Activated CD4-positive, alpha-beta T cell treated with anti-CD3 and anti-CD28 coated beads for 36 hours (primary cell): Measurements from ENCODE around the gene ISCU. TPM values are rescaled to one million over a fixed set of nuclear protein-coding genes. Genes with fewer than 3 reads are reported as not detected.
A peak's percentile ranks its signal among the peaks of the same experiment; 100 is the strongest.
"Not testable (repeated sequence)": the region's sequence is repeated elsewhere in the genome, so short reads cannot be mapped to it uniquely, and the experiment has no call there.

Experiments used
- ATAC-seq: fragments of 200-7000 bp; cut with Tn5 transposase; one replicate; pipeline ENCODE4 v1.10.0; 2021; ENCODE audit warnings: mild to moderate bottlenecking, moderate library complexity
- CTCF ChIA-PET: fragments of 350-600 bp; sonication (Branson Sonifier 250); formaldehyde crosslinking; loops from one replicate; lab custom pipeline; 2021; ENCODE audit warnings: antibody characterized with exemption; lab: Charles Lee
- POLR2A ChIA-PET: fragments of 350-600 bp; sonication (Branson Sonifier 250); formaldehyde crosslinking; loops from one replicate; lab custom pipeline; 2021; ENCODE audit warnings: antibody characterized with exemption, inconsistent platforms; lab: Charles Lee
- DNase-seq: peaks from one replicate; pipeline ENCODE4 v3.0.0-alpha.2; 2020
- H3K27ac Mint-ChIP-seq: one replicate; pipeline ENCODE4 v1.8.0; 2021; ENCODE audit warnings: mixed read lengths
- H3K27me3 Mint-ChIP-seq: one replicate; pipeline ENCODE4 v1.8.0; 2021; ENCODE audit warnings: mixed read lengths
- H3K36me3 Mint-ChIP-seq: one replicate; pipeline ENCODE4 v1.8.0; 2021; ENCODE audit warnings: low read depth, mixed read lengths
- H3K4me1 Mint-ChIP-seq: one replicate; pipeline ENCODE4 v1.8.0; 2021; ENCODE audit warnings: mixed read lengths
- H3K4me3 Mint-ChIP-seq: one replicate; pipeline ENCODE4 v1.8.0; 2021; ENCODE audit warnings: mild to moderate bottlenecking, moderate library complexity, mixed read lengths
- H3K9me3 Mint-ChIP-seq: one replicate; pipeline ENCODE4 v1.8.0; 2021; ENCODE audit warnings: low read depth, mixed read lengths
- intact Hi-C, 2 experiments: fragments of 100-400 bp; cut with DNase I in 1 of 2; cut with micrococcal nuclease in 1 of 2; formaldehyde crosslinking; loops; one replicate each; pipeline versions ENCODE4 v1.14.2 to v1.15.1; 2022 to 2024; cut with DNase I, micrococcal nuclease
- total RNA-seq, 2 experiments: library from RNA; stranded (reverse); gene quantifications; one replicate each; pipeline ENCODE4 v1.2.3, GENCODE V29; 2021

The ISCU gene
- total RNA-seq, 2 experiments from 2014 or later: 67.3 to 83.8 TPM

DNA sequence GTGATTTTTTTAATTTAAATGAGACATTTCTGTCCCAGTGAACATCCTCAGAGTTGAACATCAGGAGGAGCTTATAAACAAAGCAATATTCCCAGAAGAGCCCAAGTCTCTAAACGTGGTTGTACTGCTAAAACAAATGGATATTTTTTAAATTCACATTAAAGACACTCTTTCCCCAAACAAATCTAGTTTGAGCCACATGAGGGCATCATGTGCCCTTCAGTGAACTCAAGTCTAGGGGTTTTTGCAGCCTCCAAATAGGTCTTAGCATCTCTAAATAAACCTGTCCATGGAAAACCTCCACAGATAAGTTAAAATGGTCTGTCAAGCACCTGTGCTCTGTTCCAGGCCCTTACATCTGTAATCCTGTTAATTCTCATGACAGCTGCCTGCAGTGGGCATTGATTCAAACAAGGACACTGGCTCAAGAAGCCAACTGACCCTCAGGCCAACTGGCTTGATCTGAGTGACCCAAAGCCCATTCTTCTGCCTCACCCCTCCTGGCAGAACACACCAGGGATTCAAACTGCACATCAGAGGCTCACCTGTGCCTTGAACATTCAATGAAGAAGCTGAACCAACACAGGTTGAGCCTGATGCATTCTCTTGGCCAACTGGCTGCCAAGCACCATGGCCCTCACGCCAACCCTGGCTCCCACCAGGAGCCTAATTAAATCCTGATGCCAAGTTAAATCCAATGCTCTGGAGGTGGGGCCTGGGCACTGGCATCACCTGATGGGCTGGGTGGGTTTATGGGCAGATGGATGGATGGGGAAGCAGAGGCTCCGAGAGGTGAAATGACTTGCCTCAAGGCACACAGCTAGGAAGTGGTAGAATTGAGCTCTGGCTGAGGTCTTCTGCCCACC lies 8.6 kb downstream of the ISCU start:
- POLR2A ChIA-PET: no interaction called here
- H3K4me1 Mint-ChIP-seq: peaks cover 87% of the 10 kb centered on the region
- ATAC-seq (no peak), DNase-seq (peak; percentile 19)
- peaks cover 3% of the 10 kb centered on the region for H3K27me3 Mint-ChIP-seq
- CTCF ChIA-PET: interaction anchor here (0.6 to 12.8 kb wide), 7 partner anchors 9 to 522 kb away, joined by 3 to 270 read pairs (median 4); partner anchors contain the start of genes ALKBH2 and ISCU
- intact Hi-C loops: no loop called here
- H3K9me3 Mint-ChIP-seq: no peaks in the 10 kb centered on the region
- peaks cover 35% of the 10 kb centered on the region for H3K36me3 Mint-ChIP-seq
- no peak overlapping the region for H3K4me3 Mint-ChIP-seq
- peak overlapping the region; percentile 49 for H3K27ac Mint-ChIP-seq

DNA sequence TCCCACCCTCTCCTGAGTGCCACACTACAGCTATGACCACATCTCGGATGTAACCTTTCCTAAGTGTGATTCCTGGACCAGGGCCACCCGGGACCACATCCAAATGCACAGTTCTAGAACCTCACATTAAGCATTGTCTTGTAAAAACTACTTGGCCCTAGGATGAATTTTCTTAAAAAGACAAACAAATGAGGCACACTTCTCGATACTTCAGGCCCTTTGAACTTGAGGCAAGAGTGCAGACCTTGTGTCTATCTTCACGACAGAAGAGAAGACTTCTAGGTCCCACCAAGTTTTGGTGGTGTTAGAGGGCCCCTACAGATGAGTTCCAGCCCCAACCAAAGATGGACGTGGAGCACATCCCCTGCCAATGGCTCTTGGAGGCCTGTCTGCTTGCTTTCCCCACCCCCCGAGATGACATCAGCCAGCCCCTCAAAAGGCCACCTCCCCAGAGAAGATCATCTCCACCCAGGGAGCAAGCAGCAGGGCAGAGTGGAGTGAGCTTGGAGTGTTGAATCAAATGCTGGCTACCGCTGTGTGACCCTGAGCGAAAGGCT lies 9.3 kb downstream of the ISCU start:
- POLR2A ChIA-PET: no interaction called here
- ATAC-seq (no peak), DNase-seq (peak; percentile 1)
- CTCF ChIA-PET: interaction anchor here (1.2 to 12.8 kb wide), 4 partner anchors 46 to 154 kb away, joined by 3 to 270 read pairs (median 14); no protein-coding TSS in a partner anchor
- intact Hi-C loops: loop anchor here in 1 of 2 experiments (2.0 kb wide), 1 partner anchor 117 kb away; no protein-coding TSS in a partner anchor
- peaks cover 28% of the 10 kb centered on the region for H3K36me3 Mint-ChIP-seq
- H3K4me1 Mint-ChIP-seq: peaks cover 84% of the 10 kb centered on the region
- H3K27ac Mint-ChIP-seq: no peak overlapping the region
- no peaks in the 10 kb centered on the region for H3K9me3 Mint-ChIP-seq
- H3K4me3 Mint-ChIP-seq: no peak overlapping the region
- H3K27me3 Mint-ChIP-seq: peaks cover 3% of the 10 kb centered on the region

DNA sequence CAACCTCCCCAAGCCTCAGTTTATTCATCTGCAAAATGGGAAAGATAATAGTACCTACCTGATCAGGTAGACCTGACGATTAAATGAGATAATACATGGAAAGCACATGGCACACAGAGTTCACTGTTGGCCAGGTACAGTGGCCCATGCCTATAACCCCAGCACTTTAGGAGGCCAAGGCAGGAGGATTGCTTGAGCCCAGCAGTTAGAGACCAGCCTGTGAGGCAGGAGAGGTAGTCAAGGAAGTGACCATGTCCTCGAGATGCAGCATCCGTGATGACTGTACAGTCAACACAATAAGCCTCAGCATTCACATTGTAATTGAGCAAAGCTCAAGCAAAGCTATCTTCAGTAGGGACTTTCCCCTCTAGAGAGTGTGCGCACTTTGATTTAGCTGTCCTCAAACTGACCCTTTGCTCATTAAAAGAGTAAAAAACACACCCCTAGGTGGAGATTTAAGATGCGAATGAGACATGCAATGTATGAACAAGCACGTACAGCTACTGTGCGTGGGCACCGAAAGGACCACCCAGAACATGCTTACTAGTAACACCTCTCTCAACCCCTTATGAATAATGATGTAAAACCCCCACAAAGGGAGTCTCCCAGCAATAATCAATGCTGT lies 9.9 kb downstream of the ISCU start:
- ChIA-PET POLR2A (interaction anchor here (1.1 kb wide), 1 partner anchor 66 kb away, joined by 4 read pairs; no protein-coding TSS in a partner anchor), CTCF (interaction anchor here (1.0 to 2.3 kb wide), 5 partner anchors 8 to 153 kb away, joined by 3 to 24 read pairs (median 3); no protein-coding TSS in a partner anchor)
- no peak overlapping the region for H3K27ac Mint-ChIP-seq
- H3K9me3 Mint-ChIP-seq: no peaks in the 10 kb centered on the region
- ATAC-seq (no peak), DNase-seq (peak; percentile 15)
- H3K36me3 Mint-ChIP-seq: peaks cover 22% of the 10 kb centered on the region
- intact Hi-C loops: loop anchor here in 1 of 2 experiments (2.0 kb wide), 1 partner anchor 117 kb away; no protein-coding TSS in a partner anchor
- no peak overlapping the region for H3K4me3 Mint-ChIP-seq
- H3K4me1 Mint-ChIP-seq: peaks cover 81% of the 10 kb centered on the region
- H3K27me3 Mint-ChIP-seq: peaks cover 3% of the 10 kb centered on the region

DNA sequence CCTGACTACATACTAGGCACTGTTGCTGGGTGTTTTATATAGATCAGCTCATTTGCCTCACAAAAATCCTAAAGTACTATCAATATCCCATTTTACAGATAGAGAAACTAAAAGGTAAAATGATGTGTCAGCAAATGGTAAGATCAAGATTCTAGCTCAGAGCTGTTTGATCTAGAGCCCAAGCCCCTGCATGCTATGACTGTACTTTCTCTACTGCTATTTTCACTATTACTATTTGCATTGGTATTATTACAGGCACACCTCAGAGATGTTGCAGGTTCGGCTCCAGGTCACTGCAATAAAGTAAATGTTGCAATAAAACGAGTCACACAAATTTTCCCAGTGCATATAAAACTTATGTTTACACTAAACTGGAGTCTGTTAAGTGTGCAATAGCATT lies 10.9 kb downstream of the ISCU start:
- Mint-ChIP-seq H3K27me3 (peaks cover 3% of the 10 kb centered on the region), H3K4me3 (no peak overlapping the region), H3K4me1 (peaks cover 71% of the 10 kb centered on the region), H3K27ac (no peak overlapping the region), H3K36me3 (peaks cover 14% of the 10 kb centered on the region), H3K9me3 (no peaks in the 10 kb centered on the region)
- ATAC-seq (peak; percentile 73), DNase-seq (peak; percentile 63)
- intact Hi-C loops: loop anchor here (1.0 to 2.0 kb wide), 3 partner anchors 10 to 115 kb away; no protein-coding TSS in a partner anchor
- ChIA-PET CTCF (interaction anchor here (0.8 to 2.3 kb wide), 7 partner anchors 9 to 520 kb away, joined by 3 to 24 read pairs (median 4); partner anchors contain the start of gene ALKBH2), POLR2A (interaction anchor here (0.6 to 1.1 kb wide), 5 partner anchors 11 to 265 kb away, joined by 3 to 11 read pairs (median 4); partner anchors contain the start of gene ISCU)

DNA sequence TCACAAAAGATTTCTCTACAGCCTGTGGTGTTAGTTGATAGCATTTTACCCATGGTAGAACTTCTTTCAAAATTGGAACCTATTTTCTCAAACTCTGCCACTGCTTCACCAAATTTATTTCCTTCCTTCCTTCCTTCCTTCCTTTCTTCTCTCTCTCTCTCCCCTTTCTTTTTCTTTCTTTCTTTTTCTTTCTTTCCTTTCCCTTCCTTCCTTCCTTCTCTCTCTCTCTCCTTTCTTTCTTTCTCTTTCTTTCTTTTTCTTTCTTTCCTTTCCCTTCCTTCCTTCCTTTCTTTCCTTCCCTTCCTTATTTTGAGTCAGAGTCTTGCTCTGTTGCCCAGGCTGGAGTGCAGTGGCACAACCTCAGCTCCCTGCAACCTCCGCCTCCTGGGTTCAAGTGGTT lies 11.9 kb downstream of the ISCU start:
- H3K4me3 Mint-ChIP-seq, ATAC-seq, DNase-seq, H3K27ac Mint-ChIP-seq, intact Hi-C loops, H3K9me3 Mint-ChIP-seq, H3K27me3 Mint-ChIP-seq, POLR2A ChIA-PET, H3K36me3 Mint-ChIP-seq: not testable (repeated sequence)
- CTCF ChIA-PET: interaction anchor here (0.7 to 3.3 kb wide), 4 partner anchors 10 to 90 kb away, joined by 3 to 24 read pairs (median 16); no protein-coding TSS in a partner anchor
- peaks cover 61% of the 10 kb centered on the region for H3K4me1 Mint-ChIP-seq

DNA sequence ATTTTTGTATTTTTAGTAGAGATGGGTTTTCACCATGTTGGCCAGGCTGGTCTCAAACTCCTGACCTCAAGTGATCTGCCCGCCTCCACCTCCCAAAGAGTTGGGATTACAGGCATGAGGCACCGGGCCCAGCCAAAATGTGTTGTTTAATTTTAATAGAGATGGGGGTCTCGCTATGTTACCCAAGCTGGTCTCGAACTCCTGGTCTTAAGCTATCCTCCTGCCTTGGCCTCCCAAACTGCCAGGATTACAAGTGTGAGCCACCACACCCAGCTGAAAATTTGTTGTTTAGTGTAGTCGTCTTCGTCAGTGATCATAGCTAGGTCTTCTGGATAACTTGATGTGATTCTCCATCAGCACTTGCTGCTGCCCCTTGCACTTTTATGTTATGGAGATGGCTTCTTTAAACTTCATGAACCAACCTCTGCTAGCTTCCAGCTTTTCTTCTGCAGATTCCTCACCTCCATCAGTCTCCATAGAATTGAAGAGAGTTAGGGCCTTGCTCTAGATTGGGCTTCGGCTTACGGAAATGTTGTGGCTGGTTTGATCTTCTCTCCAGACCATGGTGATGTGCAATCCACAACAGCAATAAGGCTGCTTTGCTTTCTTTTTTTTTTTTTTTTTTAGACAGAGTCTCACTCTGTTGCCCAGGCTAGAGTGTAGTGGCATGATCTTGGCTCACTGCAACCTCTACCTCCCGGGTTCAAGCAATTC lies 13.0 kb downstream of the ISCU start:
- H3K4me3 Mint-ChIP-seq: no peak overlapping the region
- ATAC-seq (no peak), DNase-seq (peak; percentile 2)
- H3K9me3 Mint-ChIP-seq: no peaks in the 10 kb centered on the region
- H3K4me1 Mint-ChIP-seq: peaks cover 50% of the 10 kb centered on the region
- intact Hi-C loops: no loop called here
- ChIA-PET POLR2A (interaction anchor here (0.9 kb wide), 1 partner anchor 60 kb away, joined by 3 read pairs; no protein-coding TSS in a partner anchor), CTCF (interaction anchor here (0.8 to 3.3 kb wide), 6 partner anchors 25 to 111 kb away, joined by 3 to 24 read pairs (median 4); no protein-coding TSS in a partner anchor)
- peaks cover 4% of the 10 kb centered on the region for H3K36me3 Mint-ChIP-seq
- peaks cover 3% of the 10 kb centered on the region for H3K27me3 Mint-ChIP-seq
- H3K27ac Mint-ChIP-seq: no peak overlapping the region

DNA sequence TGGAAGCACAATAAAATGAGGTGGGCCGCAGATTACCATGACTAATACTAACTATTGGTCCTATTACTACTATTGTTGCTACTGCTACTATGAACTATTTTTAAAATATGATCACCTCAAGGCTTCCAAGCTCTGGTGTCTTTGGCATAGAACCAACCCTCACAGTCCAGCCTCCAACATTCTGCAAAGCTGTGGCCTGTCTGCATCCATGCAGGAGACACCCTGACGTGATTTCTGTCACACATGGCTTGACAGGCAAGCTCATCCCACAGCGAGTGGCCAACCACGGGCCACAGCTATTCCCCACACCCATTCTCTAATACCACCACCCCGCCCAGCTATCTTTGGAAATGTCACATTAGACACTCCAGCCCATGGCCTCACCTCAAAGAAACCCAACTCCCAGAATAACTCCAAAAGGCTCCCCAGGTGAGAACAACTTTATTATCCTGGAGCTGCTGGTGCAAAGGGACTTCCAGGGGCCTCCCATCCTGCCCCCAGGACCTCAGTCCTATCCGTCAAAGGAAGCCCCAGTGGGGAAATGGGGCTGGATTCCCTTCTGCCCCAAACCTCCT lies 14.4 kb downstream of the ISCU start:
- H3K9me3 Mint-ChIP-seq: no peaks in the 10 kb centered on the region
- POLR2A ChIA-PET: no interaction called here
- H3K4me3 Mint-ChIP-seq: no peak overlapping the region
- H3K27me3 Mint-ChIP-seq: peaks cover 3% of the 10 kb centered on the region
- intact Hi-C loops: no loop called here
- DNase-seq (no peak), ATAC-seq (no peak)
- no peak overlapping the region for H3K27ac Mint-ChIP-seq
- CTCF ChIA-PET: interaction anchor here (0.8 to 3.3 kb wide), 3 partner anchors 16 to 50 kb away, joined by 3 to 24 read pairs (median 3); partner anchors contain the start of gene SART3
- no peaks in the 10 kb centered on the region for H3K36me3 Mint-ChIP-seq
- H3K4me1 Mint-ChIP-seq: peaks cover 41% of the 10 kb centered on the region

DNA sequence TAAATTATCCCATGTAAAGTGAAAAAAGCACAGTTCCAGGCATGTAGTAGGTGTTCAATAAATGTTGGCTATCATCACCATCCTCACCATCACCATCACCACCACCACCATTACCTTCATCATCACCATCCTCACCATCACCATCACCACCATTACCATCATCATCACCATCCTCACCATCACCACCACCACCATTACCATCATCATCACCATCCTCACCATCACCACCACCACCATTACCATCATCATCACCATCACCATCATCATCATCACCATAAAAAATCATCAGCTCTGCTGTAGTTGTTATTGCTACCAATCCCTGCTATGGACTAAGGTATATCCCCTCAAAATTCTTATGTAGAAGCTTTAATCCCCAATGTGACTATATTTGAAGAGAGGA lies 15.1 kb downstream of the ISCU start:
- POLR2A ChIA-PET: no interaction called here
- CTCF ChIA-PET: interaction anchor here (0.8 to 3.3 kb wide), 2 partner anchors 40 to 50 kb away, joined by 3 to 24 read pairs; no protein-coding TSS in a partner anchor

DNA sequence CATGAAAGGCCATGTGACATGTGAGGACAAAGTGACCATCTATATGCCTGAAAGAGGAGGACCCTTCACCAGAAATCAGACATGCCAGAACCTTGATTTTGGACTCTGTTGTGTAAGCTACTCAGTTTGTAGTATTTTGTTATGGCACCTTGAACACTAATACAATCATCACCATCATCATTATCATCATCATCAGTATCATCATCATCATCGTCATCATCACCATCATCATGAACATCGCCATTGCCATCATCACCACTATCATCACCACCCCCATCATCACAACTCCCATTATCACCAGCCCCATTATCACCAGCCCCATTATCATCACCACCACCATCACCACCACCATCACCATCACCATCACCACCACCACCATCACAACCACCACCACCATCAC lies 15.9 kb downstream of the ISCU start:
- H3K27ac Mint-ChIP-seq: no peak overlapping the region
- ChIA-PET POLR2A (interaction anchor here (0.6 kb wide), 1 partner anchor 850 kb away, joined by 3 read pairs; no protein-coding TSS in a partner anchor), CTCF (interaction anchor here (0.7 to 0.8 kb wide), 2 partner anchors 9 to 87 kb away, joined by 3 read pairs; no protein-coding TSS in a partner anchor)

More for the DNA sequence above, 15.1 kb downstream of the ISCU start:
- Mint-ChIP-seq H3K27me3 (peaks cover 3% of the 10 kb centered on the region), H3K27ac (no peak overlapping the region), H3K4me3 (no peak overlapping the region), H3K4me1 (peaks cover 34% of the 10 kb centered on the region), H3K36me3 (no peaks in the 10 kb centered on the region), H3K9me3 (no peaks in the 10 kb centered on the region)
- ATAC-seq: no peak
- DNase-seq: no peak
- intact Hi-C loops: no loop called here

DNA sequence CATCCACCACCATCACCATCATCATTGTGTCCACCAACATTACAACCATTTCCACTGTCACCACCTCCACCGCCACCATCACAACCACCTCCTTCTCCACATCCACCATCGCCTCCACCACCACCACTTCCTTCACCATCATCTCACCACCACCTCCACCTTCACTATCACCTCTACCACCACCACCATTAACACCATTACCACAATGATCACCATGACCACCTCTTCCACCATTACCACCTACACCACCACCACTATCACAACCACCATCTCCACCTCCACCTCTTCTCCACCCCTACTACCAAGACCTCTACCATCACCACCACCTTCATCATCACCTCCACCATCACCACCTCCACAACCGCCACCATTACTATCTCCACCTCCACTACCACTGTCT lies 16.4 kb downstream of the ISCU start:
- Mint-ChIP-seq H3K9me3 (no peaks in the 10 kb centered on the region), H3K27me3 (peaks cover 3% of the 10 kb centered on the region), H3K27ac (no peak overlapping the region), H3K36me3 (no peaks in the 10 kb centered on the region), H3K4me3 (no peak overlapping the region), H3K4me1 (peaks cover 22% of the 10 kb centered on the region)
- DNase-seq (no peak), ATAC-seq (no peak)
- ChIA-PET POLR2A (no interaction called here), CTCF (interaction anchor here (0.8 kb wide), 1 partner anchor 10 kb away, joined by 3 read pairs; no protein-coding TSS in a partner anchor)
- intact Hi-C loops: no loop called here

More for the DNA sequence above, 15.9 kb downstream of the ISCU start:
- ATAC-seq (no peak), DNase-seq (no peak)
- Mint-ChIP-seq H3K36me3 (no peaks in the 10 kb centered on the region), H3K4me1 (peaks cover 26% of the 10 kb centered on the region), H3K9me3 (no peaks in the 10 kb centered on the region), H3K4me3 (no peak overlapping the region), H3K27me3 (peaks cover 3% of the 10 kb centered on the region)
- intact Hi-C loops: no loop called here
